Stomach (tissue), 4 donors: ENCODE data around the gene GBE1.

Experiments
- EP300 ChIP-seq: sonication (generic); formaldehyde crosslinking; IDR thresholded peaks from one replicate; pipeline ENCODE4 v1.6.1; 2017; ENCODE audit warnings: antibody characterized with exemption
- POLR2AphosphoS5 ChIP-seq, 3 donors: sonication (generic); formaldehyde crosslinking; IDR thresholded peaks; one replicate each; pipeline ENCODE4 v1.6.1; 2016; ENCODE audit warnings: antibody characterized with exemption in 3 of 3
- TF ChIP-seq, protein P1 (sequence below), 7 experiments: fragments of 450-650 bp in 4 of 7; fragments of 200-600 bp in 3 of 7; sonication (generic) in 3 of 7; IDR thresholded peaks; one replicate each; pipeline ENCODE4 v1.5.1; 2016 to 2019; ENCODE audit warnings: antibody characterized with exemption in 7 of 7, control low read depth in 2 of 7, mild to moderate bottlenecking in 1 of 7

DNA sequence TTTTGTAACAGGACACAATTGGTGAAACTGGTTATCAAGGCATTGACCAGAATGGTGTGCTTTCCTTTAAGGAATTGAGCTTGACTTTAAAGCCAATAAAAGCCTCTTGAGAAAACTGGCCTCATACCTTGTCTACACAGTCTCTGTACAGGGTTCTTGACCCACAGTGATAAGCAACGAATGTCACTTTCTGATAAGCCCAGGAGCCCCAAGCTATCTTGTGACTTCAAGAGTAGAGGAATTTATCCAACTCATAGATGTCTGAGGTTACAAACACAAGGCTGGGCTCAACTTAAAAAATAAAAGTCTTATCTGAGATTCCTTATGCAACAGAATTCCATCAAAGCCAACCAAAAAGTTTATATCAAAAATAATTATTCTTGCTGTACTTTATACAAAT lies 212.1 kb downstream of the GBE1 start:
- no peak for TF ChIP-seq POLR2AphosphoS5 (IDR thresholded peaks at IDR 0.05)
- TF ChIP-seq, protein P1, sequence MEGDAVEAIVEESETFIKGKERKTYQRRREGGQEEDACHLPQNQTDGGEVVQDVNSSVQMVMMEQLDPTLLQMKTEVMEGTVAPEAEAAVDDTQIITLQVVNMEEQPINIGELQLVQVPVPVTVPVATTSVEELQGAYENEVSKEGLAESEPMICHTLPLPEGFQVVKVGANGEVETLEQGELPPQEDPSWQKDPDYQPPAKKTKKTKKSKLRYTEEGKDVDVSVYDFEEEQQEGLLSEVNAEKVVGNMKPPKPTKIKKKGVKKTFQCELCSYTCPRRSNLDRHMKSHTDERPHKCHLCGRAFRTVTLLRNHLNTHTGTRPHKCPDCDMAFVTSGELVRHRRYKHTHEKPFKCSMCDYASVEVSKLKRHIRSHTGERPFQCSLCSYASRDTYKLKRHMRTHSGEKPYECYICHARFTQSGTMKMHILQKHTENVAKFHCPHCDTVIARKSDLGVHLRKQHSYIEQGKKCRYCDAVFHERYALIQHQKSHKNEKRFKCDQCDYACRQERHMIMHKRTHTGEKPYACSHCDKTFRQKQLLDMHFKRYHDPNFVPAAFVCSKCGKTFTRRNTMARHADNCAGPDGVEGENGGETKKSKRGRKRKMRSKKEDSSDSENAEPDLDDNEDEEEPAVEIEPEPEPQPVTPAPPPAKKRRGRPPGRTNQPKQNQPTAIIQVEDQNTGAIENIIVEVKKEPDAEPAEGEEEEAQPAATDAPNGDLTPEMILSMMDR (IDR thresholded peaks at IDR 0.05) = no peak
- TF ChIP-seq EP300 = no peak
